HG03457 (cell line): Measurements from ENCODE around the gene CBLB.

ENCODE experiments used
- ATAC-seq: cut with Tn5 transposase; IDR thresholded peaks from one replicate; pipeline ENCODE4 v1.9.1; 2021; ENCODE audit warnings: moderate number of reproducible peaks; ENCODE audit not compliant: unreplicated experiment

CBLB gene

DNA sequence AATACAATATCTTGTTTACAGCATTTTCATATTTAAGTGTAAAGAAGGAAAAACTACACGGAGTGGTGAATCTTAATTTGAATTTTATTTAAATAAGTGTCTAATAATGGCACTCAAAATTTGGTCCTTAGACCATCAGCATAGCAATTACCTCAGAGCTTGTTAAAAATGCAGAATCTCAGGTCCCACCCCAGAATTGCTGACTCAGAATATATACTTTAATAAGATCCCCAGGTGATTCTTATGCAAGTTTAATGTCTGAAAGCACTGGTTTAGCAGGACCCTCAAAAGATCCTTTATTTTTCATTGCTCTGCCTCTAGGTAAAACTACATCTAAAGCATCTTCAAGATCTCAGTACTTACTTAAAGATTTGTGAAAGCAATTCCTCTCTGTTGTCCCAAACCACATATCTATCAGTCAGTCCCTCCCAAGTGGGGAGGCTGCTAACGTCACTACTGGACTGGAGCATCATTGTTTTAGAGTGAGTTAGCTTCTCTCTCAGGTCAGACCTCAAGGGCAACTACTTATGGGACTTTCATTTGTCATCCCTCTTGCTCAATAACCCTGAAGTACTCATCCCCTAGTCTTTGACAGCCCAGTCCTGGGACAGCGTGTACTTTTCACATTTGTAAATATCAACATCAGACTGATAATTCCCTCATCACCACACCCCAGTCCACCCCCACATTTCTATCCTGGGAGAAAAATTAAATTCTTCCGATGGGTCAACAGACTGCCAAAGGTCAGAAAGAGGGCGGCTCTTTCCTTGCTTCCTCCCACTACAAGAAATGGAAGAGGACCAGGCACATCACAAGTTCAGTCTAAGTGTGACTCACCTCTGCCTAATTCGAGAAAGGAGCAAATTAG is 76.7 kb downstream of the CBLB start:
- ATAC-seq, result no peak

DNA sequence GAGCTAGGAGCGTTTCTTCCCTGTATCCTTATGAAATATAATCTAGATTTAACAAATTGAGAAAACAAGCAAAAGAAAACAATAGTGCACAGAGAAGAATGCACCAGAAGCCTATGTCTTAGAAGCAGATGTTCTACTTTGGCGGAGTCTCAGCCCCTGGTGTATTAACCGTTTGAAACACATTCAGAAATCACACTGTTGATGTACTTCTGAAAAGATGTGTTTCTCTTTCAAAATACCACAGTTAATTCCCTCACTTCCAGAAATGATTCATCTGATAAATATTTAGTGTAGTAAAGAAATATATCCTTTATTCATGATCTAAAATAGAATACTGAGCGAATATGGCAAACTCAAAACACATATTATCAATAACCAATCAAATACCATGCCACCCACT is 77.7 kb downstream of the CBLB start:
- ATAC-seq, result no peak

DNA sequence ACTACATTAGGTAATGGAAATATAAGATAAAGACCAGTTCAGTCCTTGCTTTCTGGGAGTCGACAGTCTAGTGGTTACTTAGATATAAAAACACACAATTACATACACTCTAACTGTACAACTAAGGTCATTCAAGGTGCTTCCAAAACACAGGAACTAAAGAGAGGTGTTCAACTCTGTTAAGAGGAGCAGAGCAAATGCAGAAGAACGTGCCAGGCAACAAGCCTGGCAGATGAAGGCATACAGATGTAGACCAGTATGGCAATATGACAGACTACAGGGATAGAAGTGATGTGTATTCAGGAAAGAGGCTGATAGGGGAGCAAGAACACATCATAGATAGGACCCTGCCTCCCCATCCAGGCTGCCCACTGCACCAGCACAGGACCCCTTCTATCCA is 78.3 kb downstream of the CBLB start:
- no peak for ATAC-seq

DNA sequence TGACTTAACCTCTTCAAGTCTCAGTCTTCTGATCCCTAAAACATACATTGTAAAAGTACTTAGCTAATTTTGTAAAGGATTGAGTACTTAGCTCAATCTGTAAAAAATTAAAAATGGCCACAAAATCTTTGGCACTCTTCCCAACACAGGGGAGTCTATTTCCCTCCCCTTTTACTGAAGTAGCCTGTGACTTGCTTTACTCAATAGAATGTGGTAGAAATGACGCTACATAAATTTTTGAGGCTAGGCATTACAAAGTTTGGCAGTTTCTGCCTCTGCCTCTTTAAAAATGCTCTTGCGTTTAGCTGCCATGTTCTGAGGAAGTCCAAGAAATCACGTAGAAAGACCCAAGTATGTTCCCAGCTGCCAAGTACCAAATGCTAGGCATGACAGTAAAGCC is 80.2 kb downstream of the CBLB start:
- ATAC-seq, result no peak

DNA sequence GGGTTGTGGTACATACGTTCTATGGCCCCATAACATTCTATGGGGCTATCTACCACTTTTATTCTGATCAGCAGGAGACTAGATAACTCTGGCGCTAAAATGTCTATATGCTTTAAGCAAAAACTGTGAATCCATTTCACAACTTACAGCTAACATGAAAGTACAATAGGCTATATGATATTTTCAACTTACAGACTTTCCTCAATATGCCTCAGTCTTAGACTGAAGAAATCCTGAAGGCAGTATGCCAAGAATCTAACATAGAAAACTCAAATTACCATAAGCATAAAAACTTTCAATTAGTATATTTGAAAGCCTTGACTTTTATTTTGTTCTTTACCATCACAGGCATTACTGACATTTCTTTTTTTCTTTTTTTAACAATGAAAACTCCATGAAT is 81.4 kb downstream of the CBLB start:
- ATAC-seq, result no peak

DNA sequence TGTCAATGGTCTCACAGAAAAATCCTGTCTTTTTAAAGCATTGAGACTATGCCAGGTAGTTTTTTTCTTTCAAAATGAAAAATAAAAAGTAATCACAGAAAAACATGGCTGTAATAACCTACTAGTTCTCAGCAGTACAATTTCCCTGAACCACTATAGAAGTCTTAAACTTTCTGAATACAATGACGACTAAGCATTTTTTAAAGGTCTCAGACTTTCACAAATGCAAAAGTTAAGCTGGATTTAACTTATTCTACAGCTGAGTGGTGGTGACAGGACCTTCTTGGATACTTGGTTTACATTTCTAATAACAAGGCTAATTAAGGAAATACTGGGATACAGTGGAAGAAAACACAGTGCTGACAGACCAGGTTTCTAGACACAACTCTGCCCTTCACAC is 81.8 kb downstream of the CBLB start:
- ATAC-seq, result no peak

DNA sequence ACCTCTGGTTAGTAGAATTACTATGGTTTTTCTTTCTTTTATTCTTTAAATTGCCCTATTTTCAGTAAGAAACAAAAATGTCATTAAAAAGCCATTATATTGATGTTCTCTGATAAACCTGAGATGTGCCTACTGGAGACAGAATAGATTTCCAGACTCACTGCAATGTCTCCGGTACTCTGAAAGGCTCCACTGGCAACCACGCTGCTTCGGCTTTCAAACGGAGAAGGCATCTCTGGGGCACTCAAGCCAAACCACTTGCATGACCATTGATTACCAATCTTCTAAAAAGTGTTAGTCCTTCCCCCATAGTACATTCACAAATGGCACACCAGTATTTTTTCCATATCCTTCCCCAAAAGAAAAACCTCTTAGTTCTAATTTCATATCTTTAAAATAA is 82.6 kb downstream of the CBLB start:
- ATAC-seq, result no peak

DNA sequence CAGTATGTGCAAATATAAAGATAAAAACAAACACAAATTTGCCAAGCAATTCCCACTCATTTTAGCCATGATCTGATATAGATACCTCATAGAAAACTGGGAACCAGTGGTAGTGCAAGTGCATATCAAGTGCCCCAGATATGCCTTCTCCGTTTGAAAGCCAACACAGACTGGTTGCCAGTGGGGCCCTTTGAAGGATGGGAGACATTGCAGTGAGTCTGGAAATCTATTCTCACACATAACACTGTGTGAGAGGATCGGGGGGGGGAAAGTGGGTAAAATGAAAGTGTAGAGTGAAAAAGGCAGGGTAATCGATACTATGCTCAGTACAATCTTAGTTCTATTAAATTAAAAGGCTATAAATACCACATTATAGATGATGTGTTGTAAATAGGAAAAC is 83.0 kb downstream of the CBLB start:
- ATAC-seq, result no peak

DNA sequence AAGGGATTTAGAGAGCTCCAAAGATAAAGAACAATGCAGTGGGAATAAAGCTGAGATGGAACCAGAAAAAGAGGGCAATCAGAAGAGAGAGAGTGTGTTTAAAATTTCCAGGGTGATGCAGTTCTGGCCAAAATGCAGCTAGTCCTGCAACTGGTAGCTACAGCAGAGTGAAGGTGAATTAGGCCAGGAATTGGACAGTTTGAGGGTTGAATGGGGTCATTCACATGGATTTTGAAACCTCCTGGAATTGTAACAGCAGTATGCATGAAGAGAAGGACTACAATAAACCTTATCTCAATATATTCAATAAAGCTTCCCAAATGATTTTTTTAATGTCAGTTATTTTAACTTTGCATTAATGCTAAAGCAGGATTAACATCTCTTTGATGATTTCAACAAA is 85.2 kb downstream of the CBLB start:
- ATAC-seq, result no peak

DNA sequence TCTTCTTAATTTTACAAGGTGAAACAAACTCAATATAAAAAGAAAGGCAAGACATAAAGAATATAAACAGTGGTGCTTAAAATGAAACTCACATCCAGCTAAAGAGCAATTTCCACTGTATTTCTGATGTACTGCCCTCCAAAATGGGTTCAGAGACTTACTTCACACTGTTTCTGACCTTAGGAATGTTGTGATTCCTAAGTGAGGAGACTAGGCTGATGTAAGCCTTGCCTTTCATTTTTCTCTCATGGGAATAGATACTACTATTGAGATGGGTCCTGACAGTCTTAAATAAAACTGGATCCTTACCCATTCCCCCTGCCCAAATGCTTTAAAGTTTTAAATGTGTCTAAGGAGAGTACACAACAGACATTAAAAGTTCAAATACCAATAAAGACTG is 86.9 kb downstream of the CBLB start:
- no peak for ATAC-seq

DNA sequence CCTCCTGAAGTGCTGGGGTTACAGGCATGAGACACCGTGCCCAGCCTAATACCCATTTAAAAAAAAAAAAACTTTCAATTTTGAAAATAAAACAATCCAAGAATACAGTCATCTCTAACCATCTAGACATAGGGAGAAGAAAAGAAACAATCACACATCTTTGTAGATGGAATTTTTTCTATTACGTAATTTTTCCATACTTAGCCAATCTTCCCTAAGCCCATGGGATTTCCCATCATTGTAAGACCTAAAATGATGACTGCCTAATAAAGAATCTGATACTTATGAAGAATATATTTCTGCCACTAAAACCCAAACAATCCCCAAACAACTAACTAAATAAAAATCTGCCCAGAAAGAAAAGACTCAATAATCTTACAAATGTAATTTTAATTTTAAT is 88.7 kb downstream of the CBLB start:
- no peak for ATAC-seq

DNA sequence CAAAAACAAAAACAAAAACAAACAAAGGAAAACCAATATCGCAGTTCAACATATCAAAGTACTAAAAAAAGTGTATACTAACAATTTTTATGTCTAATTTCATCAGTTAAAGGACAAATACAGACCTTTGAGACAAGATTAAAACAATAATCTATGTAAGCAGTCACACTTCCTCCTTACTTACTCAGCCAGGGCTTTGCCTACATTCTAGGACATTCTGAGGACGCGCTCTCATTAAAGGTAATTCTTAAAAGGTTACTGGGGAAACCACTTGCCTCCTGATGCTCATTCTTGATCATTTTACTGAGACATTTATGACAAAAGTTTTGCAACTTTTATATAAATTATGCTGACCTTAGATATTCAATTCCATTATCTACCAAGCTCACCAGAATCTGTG is 93.4 kb downstream of the CBLB start:
- no peak for ATAC-seq

DNA sequence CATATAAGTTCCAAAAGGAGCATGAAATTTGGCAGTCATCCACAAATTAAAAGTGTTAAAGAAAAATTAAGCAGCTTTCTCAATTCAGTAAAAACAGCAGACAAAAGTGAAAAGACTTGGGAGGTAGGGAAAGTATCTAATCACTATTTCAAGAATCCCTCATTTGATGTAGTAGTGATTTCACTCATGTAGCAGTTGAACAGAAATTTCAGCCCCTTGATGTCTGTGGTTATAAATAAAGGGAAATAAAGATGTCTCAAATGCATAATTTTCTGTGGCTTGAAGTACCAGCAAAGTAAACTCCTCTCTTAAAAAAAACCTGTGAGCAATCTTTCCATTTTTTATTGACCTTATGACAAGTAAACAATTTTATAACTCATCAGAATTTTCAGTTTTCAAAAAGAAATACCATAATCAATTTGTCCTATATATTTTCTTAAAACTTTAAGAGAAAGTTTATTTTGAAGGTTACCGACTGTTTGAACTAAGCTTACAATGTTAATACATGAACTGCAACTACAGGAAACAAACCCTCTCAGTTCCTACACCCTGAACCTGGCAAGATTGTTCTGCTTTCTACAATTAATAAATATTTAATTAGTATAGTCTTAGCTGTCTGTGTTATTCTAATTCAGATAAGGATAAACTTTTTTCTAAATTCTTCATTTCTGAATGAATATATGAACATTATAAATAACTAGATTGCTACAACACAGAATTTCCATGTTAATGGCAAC is 94.2 kb downstream of the CBLB start:
- no peak for ATAC-seq

DNA sequence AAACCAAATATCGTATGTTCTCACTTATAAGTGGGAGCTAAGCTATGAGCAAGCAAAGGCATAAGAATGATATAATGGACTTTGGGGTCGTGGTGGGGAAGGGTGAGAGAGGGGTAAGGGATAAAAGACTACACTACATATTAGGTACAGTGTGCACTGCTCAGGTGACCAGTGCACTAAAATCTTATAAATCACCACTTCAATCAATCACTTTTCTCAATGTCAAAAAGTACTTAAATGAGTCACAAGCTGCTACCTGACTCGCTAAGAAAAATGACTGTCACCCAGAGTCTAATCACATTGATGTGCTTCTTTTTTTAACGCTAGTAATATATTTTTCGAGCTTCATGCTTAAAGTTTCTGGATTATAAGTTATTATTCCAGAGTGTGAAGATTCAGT is 95.5 kb downstream of the CBLB start:
- ATAC-seq, result no peak

DNA sequence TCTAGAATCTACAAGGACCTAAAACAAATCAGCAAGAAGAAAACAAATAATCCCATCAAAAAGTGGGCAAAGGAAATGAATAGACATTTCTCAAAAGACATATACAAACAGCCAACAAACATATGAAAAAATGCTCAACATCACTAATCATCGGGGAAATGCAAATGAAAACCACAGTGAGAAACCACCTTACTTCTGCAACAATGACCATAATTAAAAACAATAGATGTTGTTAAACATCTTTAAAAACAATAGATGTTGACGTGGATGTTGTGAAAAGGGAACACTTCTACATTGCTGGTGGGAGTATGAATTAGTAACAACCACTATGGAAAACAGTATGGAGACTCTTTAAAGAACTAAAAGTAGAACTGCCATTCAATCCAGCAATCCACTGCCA is 96.2 kb downstream of the CBLB start:
- no peak for ATAC-seq

DNA sequence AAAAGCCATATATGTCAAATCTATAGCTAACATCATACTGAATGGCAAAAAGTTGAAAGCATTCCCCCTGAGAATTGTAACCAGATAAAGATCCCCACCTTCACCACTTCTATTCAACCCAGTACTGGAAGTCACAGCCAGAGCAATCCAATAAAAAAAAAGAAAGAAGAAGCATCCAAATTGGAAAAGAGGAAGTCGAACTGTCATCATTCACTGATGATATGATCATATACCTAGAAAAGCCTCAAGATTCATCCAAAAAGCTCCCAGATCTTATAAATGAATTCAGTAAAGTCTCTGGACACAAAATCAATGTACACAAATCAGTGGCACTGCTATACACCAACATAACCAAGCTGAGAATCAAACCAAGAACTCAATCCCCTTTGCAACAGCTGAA is 97.4 kb downstream of the CBLB start:
- ATAC-seq, result no peak

DNA sequence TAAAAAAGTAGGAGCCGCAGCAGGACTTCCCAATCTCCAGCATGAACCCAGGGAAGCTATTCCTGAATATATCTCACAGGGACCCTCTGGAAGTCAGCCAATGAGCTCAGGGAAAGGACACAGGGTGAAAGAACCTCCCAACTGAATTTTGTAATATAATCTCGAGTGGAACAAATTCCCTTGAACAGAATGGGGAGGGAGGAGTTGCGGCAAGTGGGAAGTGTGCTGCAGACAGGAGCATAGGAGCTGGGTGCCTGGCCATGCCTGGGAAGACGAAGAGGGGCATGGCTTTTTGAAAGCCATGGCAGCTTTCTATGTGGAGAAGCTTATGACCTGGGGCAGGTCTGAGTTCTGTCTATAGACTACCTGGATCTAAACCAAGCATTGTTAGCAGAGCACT is 98.4 kb downstream of the CBLB start:
- no peak for ATAC-seq

DNA sequence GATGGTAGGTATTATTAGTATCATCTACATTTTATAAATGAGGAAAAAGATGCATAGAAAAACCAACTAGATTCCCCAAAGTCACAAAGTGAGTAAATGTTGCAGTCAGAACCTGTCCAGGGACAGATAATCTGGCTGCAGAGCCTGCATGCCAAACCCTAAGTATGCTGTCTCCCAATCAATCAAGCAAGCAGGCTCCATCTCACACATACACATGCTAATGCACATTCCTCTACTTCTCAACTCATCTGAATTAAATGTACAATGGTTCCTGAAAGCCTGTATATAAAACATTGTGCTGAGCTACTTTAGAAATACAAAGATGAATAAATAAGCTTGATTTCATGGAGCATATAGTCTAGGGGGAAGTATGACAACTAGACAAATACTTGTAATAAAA is 101.0 kb downstream of the CBLB start:
- no peak for ATAC-seq

DNA sequence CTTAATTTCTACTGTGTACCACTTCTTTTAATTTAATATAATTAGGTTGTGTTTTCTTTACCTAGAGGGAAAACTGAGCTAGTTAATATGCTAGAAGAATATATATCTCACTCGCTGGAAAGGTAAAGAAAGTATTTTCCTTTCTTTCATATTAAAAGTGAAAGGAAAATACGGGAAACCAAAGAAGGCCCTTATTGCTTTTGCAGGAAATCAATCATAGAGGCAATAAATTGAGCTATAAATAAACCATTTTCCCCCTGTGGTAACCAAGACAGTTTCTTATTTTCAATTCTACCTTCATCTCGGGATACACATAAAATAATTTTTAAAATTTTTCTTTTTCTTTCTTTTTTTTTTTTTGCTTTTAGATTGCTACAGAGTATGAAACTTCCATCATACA is 101.6 kb downstream of the CBLB start:
- ATAC-seq, result no peak

DNA sequence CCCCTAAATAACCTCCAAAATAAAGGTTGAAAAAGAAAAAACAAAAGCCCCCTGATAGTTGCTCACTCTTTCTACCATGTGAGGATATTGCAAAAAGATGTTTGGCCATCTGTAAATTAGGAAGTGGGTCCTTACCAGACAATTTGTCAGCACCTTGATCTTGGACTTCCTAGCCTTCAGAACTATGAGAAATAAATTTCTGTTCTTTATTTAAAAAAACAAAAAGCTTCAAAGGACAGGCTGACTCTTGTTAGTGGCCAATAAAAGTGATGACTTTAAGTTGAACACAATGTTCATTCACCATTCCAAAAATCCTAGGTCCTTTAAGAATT is 103.5 kb downstream of the CBLB start:
- no peak for ATAC-seq

DNA sequence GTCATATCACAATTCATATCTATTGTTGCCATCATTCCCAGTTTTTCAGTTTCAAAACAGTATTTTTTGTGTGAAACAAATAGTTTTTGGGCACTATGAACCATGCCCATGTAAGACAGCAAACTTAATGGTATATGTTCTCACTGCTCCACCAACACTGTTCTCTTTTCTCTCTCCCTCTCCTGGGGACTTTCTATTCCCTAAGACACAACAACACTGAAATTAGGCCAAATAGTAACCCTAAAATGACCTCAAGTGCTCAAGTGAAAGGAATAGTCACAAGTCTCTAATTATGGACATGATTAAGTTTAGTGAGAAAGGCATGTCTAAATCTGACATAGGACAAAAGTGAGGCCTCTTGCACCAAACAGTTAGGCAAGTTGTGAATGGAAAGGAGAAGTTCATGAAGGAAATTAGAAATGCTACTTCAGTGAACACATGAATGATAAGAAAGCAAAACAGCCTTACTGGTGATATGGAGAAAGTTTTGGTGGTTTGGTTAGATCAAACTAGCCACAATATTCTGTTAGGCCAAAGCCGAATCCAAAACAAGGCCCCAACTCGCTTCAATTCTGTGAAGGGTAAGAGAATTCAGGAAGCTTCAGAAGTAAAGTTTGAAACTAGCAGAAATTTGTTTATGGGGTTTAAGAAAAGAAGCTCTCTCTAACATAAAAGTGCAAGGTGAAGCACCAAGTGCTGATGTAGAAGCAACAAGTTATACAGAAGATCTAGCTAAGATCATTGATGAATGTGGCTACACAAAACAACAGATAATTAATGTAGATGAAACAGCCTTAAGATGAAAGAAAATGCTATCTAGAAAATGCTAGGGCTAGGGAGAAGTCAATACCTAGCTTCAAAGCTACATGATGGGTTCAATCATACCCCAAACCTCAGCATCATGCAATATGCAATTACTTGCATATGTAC is 104.2 kb downstream of the CBLB start:
- no peak for ATAC-seq

DNA sequence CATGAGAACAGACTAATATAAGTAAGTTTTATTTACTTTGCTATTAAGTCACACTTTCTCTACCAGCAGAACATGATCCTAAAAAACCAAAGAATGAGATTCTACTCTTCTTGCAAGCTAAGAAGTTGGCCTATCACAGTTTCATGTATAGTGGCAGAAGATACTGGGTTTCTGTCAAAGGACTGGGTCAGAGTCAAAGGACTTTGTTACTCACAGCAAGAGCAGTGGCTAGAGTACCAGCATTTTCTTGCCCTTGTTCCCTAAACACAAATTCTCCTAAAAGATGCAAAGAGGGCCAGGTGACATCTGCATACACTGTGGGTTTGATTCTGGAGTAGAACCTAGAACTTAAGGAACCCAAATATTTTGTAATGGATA is 105.2 kb downstream of the CBLB start:
- no peak for ATAC-seq
